Hepatocyte (in vitro differentiated cells): ENCODE results near the gene ATAD3C.

Experiments
- CTCF ChIP-seq: fragments of 200-600 bp; sonication (generic); IDR thresholded peaks from 2 replicates; pipeline ENCODE4 v1.5.1; 2016; ENCODE audit warnings: antibody characterized with exemption, mild to moderate bottlenecking; ENCODE audit not compliant: poor library complexity
- EZH2 ChIP-seq: fragments of 200-600 bp; sonication (generic); IDR thresholded peaks from 2 replicates; pipeline ENCODE4 v1.6.1; 2016; ENCODE audit warnings: antibody characterized with exemption, mild to moderate bottlenecking, borderline replicate concordance
- EZH2phosphoT487 ChIP-seq: fragments of 200-600 bp; sonication (generic); IDR thresholded peaks from one replicate; pipeline ENCODE4 v1.6.1; 2018; ENCODE audit warnings: antibody characterized with exemption, mild to moderate bottlenecking, low read depth, moderate library complexity; ENCODE audit not compliant: unreplicated experiment, severe bottlenecking

- TF ChIP-seq CTCF (no peak), EZH2 (no peak), EZH2phosphoT487 (no peak)
These were observed 12.3 kb downstream of the ATAD3C start for GRCh38 chr1:1461721-1462317.
